ENCODE measurements around the gene NFIC.

GRCh38 chr19:3499738-3500428, 133.5 kb downstream of the NFIC start:
- TF ChIP-seq CTCF (IDR thresholded peaks at IDR 0.05; ENCODE audit: low read depth, low read length, poor library complexity, severe bottlenecking) (no peak), EZH2phosphoT487 (IDR thresholded peaks at IDR 0.05; ENCODE audit: borderline replicate concordance, low read length) (no peak)

Measured in DOHH2 (cell line).